Fibroblast of lung (primary cell): Measurements from ENCODE around the gene STAT5A. TPM values are rescaled to one million over a fixed set of nuclear protein-coding genes. Genes with fewer than 3 reads are reported as not detected.
"Not testable (repeated sequence)": the region's sequence is repeated elsewhere in the genome, so short reads cannot be mapped to it uniquely, and the experiment has no call there.

Source experiments
- DNase-seq, 2 donors: peaks; one replicate each; pipeline versions ENCODE4 v3.0.0 to v3.0.0-alpha.2; 2010; ENCODE audit warnings: low read depth in 2 of 2
- H2AFZ ChIP-seq: 2 replicates; pipeline ENCODE4 v1.5.1; 2012; ENCODE audit warnings: low read length, control low read depth, inconsistent platforms
- H3K27ac ChIP-seq: 2 replicates; pipeline ENCODE4 v1.5.1; 2011; ENCODE audit warnings: low read length, control low read depth; ENCODE audit not compliant: insufficient read depth
- H3K27me3 ChIP-seq: 2 replicates; pipeline ENCODE4 v1.5.1; 2011; ENCODE audit warnings: mild to moderate bottlenecking, low read length; ENCODE audit not compliant: control insufficient read depth, insufficient read depth
- H3K36me3 ChIP-seq: 2 replicates; pipeline ENCODE4 v1.5.1; 2011; ENCODE audit warnings: low read length; ENCODE audit not compliant: control insufficient read depth, insufficient read depth
- H3K4me1 ChIP-seq: 2 replicates; pipeline ENCODE4 v1.5.1; 2011; ENCODE audit warnings: low read length; ENCODE audit not compliant: control insufficient read depth, insufficient read depth; ENCODE audit errors: extremely low read depth
- H3K4me2 ChIP-seq: 2 replicates; pipeline ENCODE4 v1.5.1; 2011; ENCODE audit warnings: low read length, control low read depth; ENCODE audit not compliant: insufficient read depth; ENCODE audit errors: extremely low read depth
- H3K4me3 ChIP-seq, 4 experiments: fragments of 200-600 bp in 1 of 4; sonication (generic) in 1 of 4; replicated peaks in 1 of 4; 2 replicates each; pipeline ENCODE4 v1.5.1; 2011 to 2016; ENCODE audit warnings: low read length in 4 of 4, low read depth in 3 of 4, mild to moderate bottlenecking in 3 of 4, control low read depth in 2 of 4, inconsistent platforms in 1 of 4, mixed read lengths in 1 of 4; ENCODE audit not compliant: insufficient read depth in 1 of 4; ENCODE audit errors: control extremely low read depth in 1 of 4
- H3K79me2 ChIP-seq: 2 replicates; pipeline ENCODE4 v1.5.1; 2012; ENCODE audit warnings: mild to moderate bottlenecking, low read length, inconsistent platforms; ENCODE audit not compliant: control insufficient read depth, insufficient read depth
- H3K9ac ChIP-seq: 2 replicates; pipeline ENCODE4 v1.5.1; 2011; ENCODE audit warnings: mild to moderate bottlenecking, low read length, control low read depth; ENCODE audit not compliant: insufficient read depth
- H3K9me3 ChIP-seq: 2 replicates; pipeline ENCODE4 v1.5.1; 2012; ENCODE audit warnings: low read depth, low read length; ENCODE audit not compliant: control insufficient read depth, insufficient read depth
- H4K20me1 ChIP-seq: 2 replicates; pipeline ENCODE4 v1.5.1; 2011; ENCODE audit warnings: low read length; ENCODE audit not compliant: control insufficient read depth, insufficient read depth; ENCODE audit errors: extremely low read depth
- CTCF ChIP-seq, 2 donors: IDR thresholded peaks in 1 of 2; conservative IDR thresholded peaks in 1 of 2; 1 replicate in 1 of 2; 2 replicates in 1 of 2; pipeline ENCODE4 v1.5.1; 2011 to 2012; ENCODE audit warnings: low read length in 2 of 2, control low read depth in 1 of 2, inconsistent platforms in 1 of 2, low read depth in 1 of 2, mild to moderate bottlenecking in 1 of 2
- EZH2 ChIP-seq: IDR thresholded peaks from 2 replicates; pipeline ENCODE4 v1.5.1; 2012; ENCODE audit warnings: low read length, control low read depth, mild to moderate bottlenecking; ENCODE audit errors: missing control alignments
- polyA plus RNA-seq, 2 donors: library from polyadenylated mRNA; depleted of rRNA in 1 of 2; stranded (reverse) in 1 of 2; unstranded in 1 of 2; fragments of >200 nt; gene quantifications; 2 replicates each; pipeline ENCODE4 v1.2.1, GENCODE V29; 2011 to 2012; ENCODE audit warnings: missing spikeins in 1 of 2
- total RNA-seq: library from RNA; depleted of rRNA; stranded (reverse); fragments of >200 nt; gene quantifications from 2 replicates; pipeline ENCODE4 v1.2.1, GENCODE V29; 2014

The STAT5A gene
- total and polyA plus RNA-seq, 2 donors (not counting 1 experiment from before 2014, with no cell fraction given), result 6.9 to 28.4 TPM

- Histone ChIP-seq H3K4me2 (no peak overlapping the region), H3K9ac (no peak overlapping the region), H3K9me3 (no peaks in the 10 kb centered on the region)
These were observed 66.9 kb downstream of the STAT5A start for GRCh38 chr17:42354956-42355843.

GRCh38 chr17:42358434-42358833 lies 70.1 kb downstream of the STAT5A start:
- H3K4me3 ChIP-seq, result no peak overlapping the region
- H3K27ac ChIP-seq, result no peak overlapping the region
- TF ChIP-seq EZH2 (no peak), CTCF (conservative IDR thresholded peaks at IDR 0.05 in 1 of 2, IDR thresholded peaks at IDR 0.05 in 1 of 2; ENCODE audit: low read depth in 1 of 2, low read length in 2 of 2) (no peak)
- H3K4me2 ChIP-seq, result no peak overlapping the region
- H2AFZ ChIP-seq, result no peak overlapping the region
- DNase-seq, result no peak
- H3K79me2 ChIP-seq, result peaks cover 44% of the 10 kb centered on the region
- H3K9ac ChIP-seq, result no peak overlapping the region
- no peaks in the 10 kb centered on the region for H4K20me1 ChIP-seq
- H3K9me3 ChIP-seq, result no peaks in the 10 kb centered on the region
- H3K27me3 ChIP-seq, result no peaks in the 10 kb centered on the region
- H3K36me3 ChIP-seq, result no peaks in the 10 kb centered on the region
- no peaks in the 10 kb centered on the region for H3K4me1 ChIP-seq

More at GRCh38 chr17:42354956-42355843, 66.9 kb downstream of the STAT5A start:
- no peaks in the 10 kb centered on the region for H4K20me1 ChIP-seq
- DNase-seq, result peak; percentile 47 to 50
- TF ChIP-seq EZH2 (no peak), CTCF (conservative IDR thresholded peaks at IDR 0.05 in 1 of 2, IDR thresholded peaks at IDR 0.05 in 1 of 2; ENCODE audit: low read depth in 1 of 2, low read length in 2 of 2) (no peak)
- H3K27ac ChIP-seq, result no peak overlapping the region
- no peaks in the 10 kb centered on the region for H3K36me3 ChIP-seq
- no peak overlapping the region for H3K4me3 ChIP-seq
- H2AFZ ChIP-seq, result no peak overlapping the region
- no peaks in the 10 kb centered on the region for H3K4me1 ChIP-seq
- H3K27me3 ChIP-seq, result no peaks in the 10 kb centered on the region
- peaks cover 34% of the 10 kb centered on the region for H3K79me2 ChIP-seq

GRCh38 chr17:42359133-42359532 lies 70.8 kb downstream of the STAT5A start:
- Histone ChIP-seq H3K27me3 (no peaks in the 10 kb centered on the region), H3K4me2 (no peak overlapping the region), H3K27ac (no peak overlapping the region), H3K9me3 (no peaks in the 10 kb centered on the region), H4K20me1 (no peaks in the 10 kb centered on the region), H3K79me2 (peaks cover 45% of the 10 kb centered on the region), H3K9ac (no peak overlapping the region), H2AFZ (no peak overlapping the region), H3K4me1 (no peaks in the 10 kb centered on the region), H3K36me3 (no peaks in the 10 kb centered on the region), H3K4me3 (no peak overlapping the region)
- no peak for DNase-seq
- TF ChIP-seq EZH2, result no peak
- no peak for TF ChIP-seq CTCF (conservative IDR thresholded peaks at IDR 0.05 in 1 of 2, IDR thresholded peaks at IDR 0.05 in 1 of 2; ENCODE audit: low read depth in 1 of 2, low read length in 2 of 2)

GRCh38 chr17:42360388-42360787 lies 72.1 kb downstream of the STAT5A start:
- DNase-seq, result peak; percentile 31 to 47

More at GRCh38 chr17:42360388-42360787, 72.1 kb downstream of the STAT5A start:
- not testable (repeated sequence) for H3K9me3 ChIP-seq, H3K4me1 ChIP-seq, H4K20me1 ChIP-seq, H3K36me3 ChIP-seq, H3K27ac ChIP-seq, H3K27me3 ChIP-seq, H2AFZ ChIP-seq, H3K9ac ChIP-seq, H3K4me3 ChIP-seq, H3K4me2 ChIP-seq
- peaks cover 52% of the 10 kb centered on the region for H3K79me2 ChIP-seq
